Subcutaneous abdominal adipose tissue (tissue), 5 donors: ENCODE results near the gene DDX55.
"Not testable (repeated sequence)": the region's sequence is repeated elsewhere in the genome, so short reads cannot be mapped to it uniquely, and the experiment has no call there.

ENCODE experiments used
- H3K27ac ChIP-seq: one replicate; pipeline ENCODE4 v1.7.0; 2013; ENCODE audit warnings: low read depth, mild to moderate bottlenecking, inconsistent platforms, low read length, moderate library complexity
- H3K27me3 ChIP-seq, 5 donors: one replicate each; pipeline ENCODE4 v1.7.0; 2013; ENCODE audit warnings: low read length in 5 of 5, inconsistent platforms in 1 of 5; ENCODE audit not compliant: control insufficient read depth in 5 of 5, insufficient read depth in 4 of 5
- H3K36me3 ChIP-seq, 5 donors: one replicate each; pipeline ENCODE4 v1.7.0; 2013; ENCODE audit warnings: low read length in 5 of 5; ENCODE audit not compliant: control insufficient read depth in 5 of 5, insufficient read depth in 5 of 5
- H3K4me1 ChIP-seq, 5 donors: one replicate each; pipeline ENCODE4 v1.7.0; 2013; ENCODE audit warnings: low read length in 5 of 5, mild to moderate bottlenecking in 3 of 5, moderate library complexity in 1 of 5; ENCODE audit not compliant: control insufficient read depth in 5 of 5, insufficient read depth in 5 of 5
- H3K4me3 ChIP-seq, 5 donors: one replicate each; pipeline ENCODE4 v1.7.0; 2013; ENCODE audit warnings: low read length in 5 of 5, low read depth in 1 of 5
- H3K9ac ChIP-seq, 5 donors: one replicate each; pipeline ENCODE4 v1.7.0; 2013; ENCODE audit warnings: low read length in 5 of 5, mild to moderate bottlenecking in 4 of 5, moderate library complexity in 3 of 5
- H3K9me3 ChIP-seq, 5 donors: one replicate each; pipeline ENCODE4 v1.7.0; 2013; ENCODE audit warnings: low read length in 5 of 5; ENCODE audit not compliant: control insufficient read depth in 5 of 5
- donor health status: healthy.
- donor health status: healthy.
- donor health status: healthy.
- donor health status: healthy.
- donor health status: healthy.

Gene DDX55

DNA sequence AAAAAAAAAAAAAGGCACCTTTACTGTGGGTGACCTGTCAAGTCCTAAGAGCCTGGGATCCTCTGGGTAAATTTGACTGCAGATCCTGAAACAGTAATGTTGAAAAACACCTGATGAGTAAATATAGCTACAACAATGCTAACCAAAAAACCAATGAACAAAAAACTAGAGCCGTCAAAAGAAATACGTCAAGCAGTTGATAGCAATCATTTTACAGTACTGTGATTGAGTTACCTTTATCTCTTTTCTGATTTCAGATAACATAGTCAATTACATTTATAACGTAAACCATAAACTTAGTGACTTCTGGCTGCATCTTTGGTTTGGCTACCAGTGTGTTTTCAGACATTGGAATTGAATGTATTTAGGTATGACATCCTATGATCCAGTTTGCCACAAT, 23.7 kb upstream of the DDX55 start:
- no peak overlapping the region for H3K9ac ChIP-seq
- H3K4me3 ChIP-seq: no peak overlapping the region

DNA sequence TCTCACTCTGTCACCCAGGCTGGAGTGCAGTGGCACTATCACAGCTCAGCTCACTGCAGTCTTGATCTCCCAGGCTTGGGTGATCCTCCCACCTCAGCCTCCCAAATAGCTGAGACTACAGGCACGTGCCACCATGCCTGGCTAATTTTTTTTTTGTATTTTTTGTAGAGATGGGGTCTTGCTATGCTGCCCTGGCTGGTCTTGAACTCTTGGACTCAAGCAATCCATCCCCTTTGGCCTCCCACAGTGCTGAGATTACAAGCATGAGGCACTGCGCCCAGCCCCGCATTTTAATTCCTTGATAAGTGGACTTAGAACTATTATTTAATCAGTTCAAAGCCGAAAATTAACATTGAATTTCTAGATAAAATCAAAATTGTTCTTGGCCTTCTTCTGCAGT, 23.1 kb upstream of the DDX55 start:
- peaks cover 0 to 18% (median 15%) of the 10 kb centered on the region in 5 donors for H3K4me1 ChIP-seq
- H3K27ac ChIP-seq, H3K4me3 ChIP-seq, H3K27me3 ChIP-seq, H3K9ac ChIP-seq, H3K36me3 ChIP-seq, H3K9me3 ChIP-seq: not testable (repeated sequence)

More for the DNA sequence above, 23.7 kb upstream of the DDX55 start:
- Histone ChIP-seq H3K9me3 (peaks cover 0 to 3% (median 0%) of the 10 kb centered on the region in 5 donors), H3K4me1 (peaks cover 0 to 15% (median 13%) of the 10 kb centered on the region in 5 donors), H3K27me3 (no peaks in the 10 kb centered on the region), H3K36me3 (no peaks in the 10 kb centered on the region), H3K27ac (no peak overlapping the region)

DNA sequence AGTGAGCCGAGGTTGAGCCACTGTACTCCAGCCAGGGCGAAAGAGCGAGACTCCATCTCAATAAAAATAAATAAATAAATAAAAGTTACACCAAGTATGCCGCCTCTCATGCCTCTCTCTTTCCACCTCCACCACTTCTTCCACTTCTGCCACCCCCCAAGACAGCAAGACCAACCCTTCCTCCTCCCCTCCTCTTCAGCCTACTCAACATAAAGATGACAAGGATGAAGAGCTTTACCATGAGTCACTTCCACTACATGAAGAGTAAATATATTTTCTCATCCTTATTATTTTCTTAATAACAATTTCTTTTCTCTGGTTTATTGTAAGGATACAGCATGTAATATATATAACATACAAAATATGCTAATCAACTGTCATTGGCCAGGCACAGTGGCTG, 21.1 kb upstream of the DDX55 start:
- peaks cover 0 to 3% (median 0%) of the 10 kb centered on the region in 5 donors for H3K9me3 ChIP-seq
- H3K27me3 ChIP-seq: no peaks in the 10 kb centered on the region
- H3K9ac ChIP-seq: no peak overlapping the region
- H3K27ac ChIP-seq: no peak overlapping the region
- no peak overlapping the region for H3K4me3 ChIP-seq
- H3K36me3 ChIP-seq: no peaks in the 10 kb centered on the region
- peaks cover 0 to 28% (median 24%) of the 10 kb centered on the region in 5 donors for H3K4me1 ChIP-seq

DNA sequence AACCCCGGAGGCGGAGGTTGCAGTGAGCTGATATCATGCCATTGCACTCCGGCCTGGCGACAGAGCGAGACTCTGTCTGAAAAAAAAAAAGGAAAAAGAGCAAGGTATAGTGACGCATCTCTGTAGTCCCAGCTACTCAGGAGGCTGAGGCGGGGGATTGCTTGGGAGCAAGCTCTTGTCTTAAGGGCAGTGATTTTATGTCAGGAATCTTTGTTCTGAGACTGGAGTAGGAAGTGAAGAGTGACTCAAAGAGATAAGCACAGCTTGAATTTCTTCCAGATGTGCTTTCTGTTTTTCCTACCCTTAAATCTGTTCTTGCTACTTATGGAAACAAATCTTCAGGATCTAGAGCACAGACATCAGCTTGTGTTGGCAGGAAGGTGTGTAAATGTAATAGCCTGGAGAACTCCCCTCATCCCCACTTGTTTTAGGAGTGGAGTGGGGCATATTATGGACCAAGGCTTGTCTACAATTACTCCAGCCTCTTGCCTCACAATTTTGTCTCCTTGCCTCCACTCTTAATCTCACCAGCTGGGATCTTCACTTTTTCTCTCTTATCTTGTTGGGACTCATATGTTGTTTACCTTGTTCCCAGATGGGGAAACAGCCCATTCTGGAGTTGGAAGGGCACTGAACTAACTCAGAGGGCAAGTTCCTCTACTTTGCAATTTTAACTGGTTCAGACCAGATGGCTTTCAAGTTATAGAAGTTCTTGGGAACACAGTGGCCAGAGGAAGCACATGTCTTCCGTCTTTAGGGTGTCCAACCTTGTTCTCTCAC, 10.0 kb upstream of the DDX55 start:
- Histone ChIP-seq H3K36me3 (peaks cover 40 to 83% (median 63%) of the 10 kb centered on the region in 5 donors), H3K27me3 (no peaks in the 10 kb centered on the region), H3K4me1 (peaks cover 2 to 25% (median 18%) of the 10 kb centered on the region in 5 donors), H3K4me3 (no peak overlapping the region), H3K9me3 (no peaks in the 10 kb centered on the region), H3K27ac (no peak overlapping the region), H3K9ac (peak overlapping the region in 3 of 5 donors; percentile 16 to 53 (median 37))

DNA sequence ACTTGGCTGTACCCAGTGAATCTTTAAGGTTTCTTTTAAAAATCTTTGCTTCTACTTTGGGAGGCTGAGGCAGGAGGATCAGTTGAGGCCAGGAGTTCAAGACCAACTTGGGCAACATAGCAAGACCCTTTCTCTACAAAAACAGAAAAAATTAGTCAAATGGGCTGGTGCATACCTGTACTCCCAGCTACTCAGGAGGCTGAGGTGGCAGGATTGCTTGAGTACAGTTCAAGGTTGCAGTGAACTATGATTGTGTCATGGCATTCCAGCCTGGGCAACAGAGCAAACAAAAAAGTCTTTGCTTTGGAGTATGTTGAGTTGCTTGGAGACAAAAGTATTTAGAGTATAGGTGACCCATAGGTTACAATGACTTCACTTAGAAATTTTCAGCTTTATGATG, 6.2 kb upstream of the DDX55 start:
- Histone ChIP-seq H3K4me3 (no peak overlapping the region), H3K27me3 (no peaks in the 10 kb centered on the region), H3K27ac (no peak overlapping the region), H3K4me1 (peaks cover 0 to 10% (median 3%) of the 10 kb centered on the region in 5 donors), H3K36me3 (peaks cover 38 to 65% (median 53%) of the 10 kb centered on the region in 5 donors), H3K9me3 (no peaks in the 10 kb centered on the region), H3K9ac (no peak overlapping the region)

DNA sequence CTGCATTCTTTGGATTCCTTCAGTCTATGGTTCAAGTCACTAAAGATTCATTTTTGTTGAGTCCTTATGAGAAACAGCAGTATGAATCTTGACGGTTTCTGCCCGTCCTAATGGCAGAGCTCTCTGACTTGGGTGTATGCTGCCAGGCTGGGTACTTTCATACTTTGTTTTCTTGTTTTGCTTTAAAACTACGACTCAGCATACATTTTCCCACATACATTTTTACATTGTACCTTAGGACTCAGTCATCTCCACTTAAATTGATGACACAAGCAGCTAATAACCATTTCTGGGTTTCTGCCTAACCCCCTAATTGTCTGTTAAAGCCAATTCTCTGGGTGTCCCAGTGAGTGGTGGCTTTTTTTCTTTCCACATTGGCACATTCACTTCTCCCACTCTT, 4.8 kb upstream of the DDX55 start:
- no peak overlapping the region for H3K27ac ChIP-seq
- no peak overlapping the region for H3K4me3 ChIP-seq
- H3K27me3 ChIP-seq: no peaks in the 10 kb centered on the region
- H3K9ac ChIP-seq: no peak overlapping the region
- no peaks in the 10 kb centered on the region for H3K9me3 ChIP-seq
- H3K36me3 ChIP-seq: peaks cover 30 to 52% (median 41%) of the 10 kb centered on the region in 5 donors
- H3K4me1 ChIP-seq: peaks cover 2 to 14% (median 10%) of the 10 kb centered on the region in 5 donors

DNA sequence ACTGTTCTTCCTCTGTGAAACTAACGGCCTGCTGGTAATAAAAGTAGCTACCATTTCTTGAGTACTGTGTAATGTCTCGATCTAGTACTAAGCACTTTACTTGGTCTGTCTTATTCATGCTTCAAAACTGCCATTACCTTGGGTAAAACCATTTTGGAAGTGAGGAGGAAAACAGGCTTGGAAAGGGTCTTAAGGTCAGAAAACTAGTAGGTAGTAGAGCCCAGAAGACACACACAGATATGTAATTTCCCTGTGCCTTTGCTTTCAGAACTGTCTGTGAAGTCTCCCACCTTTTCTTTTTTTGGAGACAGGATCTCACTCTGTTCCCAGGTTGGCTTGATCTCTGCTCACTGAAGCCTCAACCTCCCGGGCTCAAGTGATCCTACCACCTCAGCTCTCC, 3.4 kb upstream of the DDX55 start:
- Histone ChIP-seq H3K9me3 (no peaks in the 10 kb centered on the region), H3K4me1 (peaks cover 8 to 25% (median 21%) of the 10 kb centered on the region in 5 donors), H3K27me3 (no peaks in the 10 kb centered on the region), H3K36me3 (peaks cover 27 to 40% (median 31%) of the 10 kb centered on the region in 5 donors), H3K9ac (no peak overlapping the region), H3K4me3 (no peak overlapping the region), H3K27ac (no peak overlapping the region)

DNA sequence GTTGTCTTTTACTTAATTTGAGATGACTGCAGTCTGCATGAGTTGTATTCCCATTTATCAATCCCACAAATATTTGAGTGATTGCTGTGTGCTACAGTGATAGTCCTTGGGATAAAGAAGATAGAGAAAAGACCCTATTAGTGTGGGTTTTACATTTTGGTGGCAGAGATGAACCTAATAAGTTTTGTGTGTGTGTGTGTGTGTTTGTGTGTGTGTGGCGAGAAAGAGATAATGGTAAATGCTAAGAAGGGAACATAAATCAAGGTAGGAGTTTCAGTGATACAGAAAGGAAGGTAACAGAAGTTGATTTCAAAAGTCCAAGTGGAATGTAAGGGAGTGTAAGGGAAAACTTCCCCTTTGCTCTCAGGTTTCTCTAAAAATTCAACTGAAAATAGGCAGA, 2.6 kb upstream of the DDX55 start:
- no peaks in the 10 kb centered on the region for H3K27me3 ChIP-seq
- H3K9ac ChIP-seq: no peak overlapping the region
- peaks cover 8 to 27% (median 24%) of the 10 kb centered on the region in 5 donors for H3K4me1 ChIP-seq
- H3K9me3 ChIP-seq: no peaks in the 10 kb centered on the region
- no peak overlapping the region for H3K4me3 ChIP-seq
- no peak overlapping the region for H3K27ac ChIP-seq
- peaks cover 27 to 37% (median 31%) of the 10 kb centered on the region in 5 donors for H3K36me3 ChIP-seq

DNA sequence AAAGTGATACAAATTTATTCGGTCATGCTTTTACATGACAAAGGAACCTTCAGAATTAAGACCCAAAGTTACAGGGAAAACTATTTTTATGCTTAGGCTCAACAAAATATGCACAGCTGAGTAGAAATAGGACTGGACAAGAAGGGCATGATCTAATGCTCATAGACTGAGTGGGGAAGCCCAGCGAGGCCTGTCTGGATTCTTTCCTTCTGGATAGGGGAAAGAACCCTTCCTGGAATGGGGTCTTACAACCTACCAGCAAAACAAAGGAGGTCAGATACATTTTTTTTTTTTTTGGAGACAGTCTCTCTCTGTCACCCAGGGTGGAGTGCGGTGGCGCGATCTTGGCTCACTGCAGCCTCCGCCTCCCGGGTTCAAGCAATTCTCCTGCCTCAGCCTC, 2.2 kb upstream of the DDX55 start:
- H3K27ac ChIP-seq: no peak overlapping the region
- H3K36me3 ChIP-seq: peaks cover 27 to 38% (median 32%) of the 10 kb centered on the region in 5 donors

DNA sequence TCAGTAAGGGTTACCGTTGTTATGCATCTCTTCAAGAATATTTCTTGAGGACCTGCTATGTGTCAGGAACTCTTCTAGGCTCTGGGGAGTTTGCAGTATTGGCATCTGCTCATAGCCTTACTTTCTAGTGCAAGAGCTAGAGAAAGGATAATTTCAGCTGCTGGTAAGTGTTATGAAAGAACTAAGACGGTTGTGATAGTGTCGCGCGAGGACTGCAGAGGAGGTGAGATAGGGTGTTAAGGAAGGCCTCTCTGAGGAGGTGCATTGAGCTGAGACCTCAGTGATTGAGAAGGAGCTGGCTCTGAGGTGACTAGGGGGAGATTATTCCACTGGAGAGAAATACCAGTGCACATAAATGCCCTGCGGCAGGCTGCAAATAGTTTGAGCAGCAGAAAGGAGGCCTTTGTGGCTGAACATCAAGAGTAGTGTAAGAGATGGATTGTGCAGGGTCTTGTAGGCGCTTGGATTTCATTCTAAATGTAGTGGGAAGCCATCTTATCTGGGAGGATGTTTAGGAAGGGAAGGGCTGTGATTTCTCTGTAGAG, 824 bp downstream of the DDX55 start:
- Histone ChIP-seq H3K9me3 (no peaks in the 10 kb centered on the region), H3K36me3 (peaks cover 11 to 38% (median 30%) of the 10 kb centered on the region in 5 donors), H3K27ac (peak overlapping the region; percentile 77), H3K4me3 (peak overlapping the region; percentile 90 to 99 (median 95)), H3K4me1 (peaks cover 8 to 27% (median 24%) of the 10 kb centered on the region in 5 donors), H3K27me3 (no peaks in the 10 kb centered on the region), H3K9ac (peak overlapping the region; percentile 89 to 96 (median 95))

More for the DNA sequence above, 2.2 kb upstream of the DDX55 start:
- Histone ChIP-seq H3K9ac (no peak overlapping the region), H3K27me3 (no peaks in the 10 kb centered on the region), H3K4me3 (no peak overlapping the region), H3K4me1 (peaks cover 8 to 27% (median 24%) of the 10 kb centered on the region in 5 donors), H3K9me3 (no peaks in the 10 kb centered on the region)
